Tibial nerve (tissue), 3 donors: ENCODE results near the gene DEFB114.

Experiments
- POLR2A ChIP-seq, 2 donors: fragments of 450-650 bp; IDR thresholded peaks; one replicate each; pipeline ENCODE4 v1.6.1; 2017; ENCODE audit warnings: antibody characterized with exemption in 2 of 2, mild to moderate bottlenecking in 2 of 2, moderate library complexity in 2 of 2
- TF ChIP-seq, protein P1 (sequence below), 5 experiments: fragments of 200-600 bp in 3 of 5; fragments of 450-650 bp in 2 of 5; sonication (generic) in 3 of 5; IDR thresholded peaks; one replicate each; pipeline ENCODE4 v1.5.1; 2016 to 2019; ENCODE audit warnings: antibody characterized with exemption in 5 of 5, mild to moderate bottlenecking in 3 of 5, moderate library complexity in 2 of 5

DNA sequence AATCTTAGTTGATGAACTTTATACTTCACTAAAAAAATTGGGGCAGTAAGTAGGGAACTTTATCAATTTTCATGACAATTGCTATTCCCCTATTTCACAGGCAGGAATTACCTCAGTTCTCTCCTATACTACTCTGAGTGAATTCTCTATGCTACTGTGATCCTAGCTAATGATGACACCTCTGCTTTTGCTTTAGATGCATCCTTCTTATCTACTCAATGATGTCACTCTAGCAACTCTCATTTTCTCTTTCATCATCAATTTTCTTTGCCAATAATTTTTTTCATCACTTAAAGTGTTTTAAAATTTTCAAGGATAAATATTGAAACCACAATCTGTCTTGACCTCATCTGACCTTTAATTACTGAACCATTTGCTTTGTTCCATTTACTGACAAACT lies 8.1 kb downstream of the DEFB114 start:
- TF ChIP-seq POLR2A (IDR thresholded peaks at IDR 0.05): no peak
- TF ChIP-seq, protein P1, sequence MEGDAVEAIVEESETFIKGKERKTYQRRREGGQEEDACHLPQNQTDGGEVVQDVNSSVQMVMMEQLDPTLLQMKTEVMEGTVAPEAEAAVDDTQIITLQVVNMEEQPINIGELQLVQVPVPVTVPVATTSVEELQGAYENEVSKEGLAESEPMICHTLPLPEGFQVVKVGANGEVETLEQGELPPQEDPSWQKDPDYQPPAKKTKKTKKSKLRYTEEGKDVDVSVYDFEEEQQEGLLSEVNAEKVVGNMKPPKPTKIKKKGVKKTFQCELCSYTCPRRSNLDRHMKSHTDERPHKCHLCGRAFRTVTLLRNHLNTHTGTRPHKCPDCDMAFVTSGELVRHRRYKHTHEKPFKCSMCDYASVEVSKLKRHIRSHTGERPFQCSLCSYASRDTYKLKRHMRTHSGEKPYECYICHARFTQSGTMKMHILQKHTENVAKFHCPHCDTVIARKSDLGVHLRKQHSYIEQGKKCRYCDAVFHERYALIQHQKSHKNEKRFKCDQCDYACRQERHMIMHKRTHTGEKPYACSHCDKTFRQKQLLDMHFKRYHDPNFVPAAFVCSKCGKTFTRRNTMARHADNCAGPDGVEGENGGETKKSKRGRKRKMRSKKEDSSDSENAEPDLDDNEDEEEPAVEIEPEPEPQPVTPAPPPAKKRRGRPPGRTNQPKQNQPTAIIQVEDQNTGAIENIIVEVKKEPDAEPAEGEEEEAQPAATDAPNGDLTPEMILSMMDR (IDR thresholded peaks at IDR 0.05): no peak
